ENCODE data around the gene ABCA2.

ABCA2 gene

GRCh38 chr9:136958898-136959850, 68.9 kb downstream of the ABCA2 start:
- no peak for DNase-seq

- no peak for DNase-seq
Observed at GRCh38 chr9:136958473-136958872, 69.6 kb downstream of the ABCA2 start.

- no peak for DNase-seq
Observed at GRCh38 chr9:136957901-136958300, 70.1 kb downstream of the ABCA2 start.

GRCh38 chr9:136957461-136957860, 70.6 kb downstream of the ABCA2 start:
- no peak for DNase-seq
